ENCODE data around the gene PRKCH. TPM values are rescaled to one million over a fixed set of nuclear protein-coding genes. Genes with fewer than 3 reads are reported as not detected.

PRKCH gene
- total and polyA plus RNA-seq, 2 of the 13 experiments (the other 11 are each of a cell fraction or from before 2014, with no cell fraction given), result 0.48 to 1.3 TPM

DNA sequence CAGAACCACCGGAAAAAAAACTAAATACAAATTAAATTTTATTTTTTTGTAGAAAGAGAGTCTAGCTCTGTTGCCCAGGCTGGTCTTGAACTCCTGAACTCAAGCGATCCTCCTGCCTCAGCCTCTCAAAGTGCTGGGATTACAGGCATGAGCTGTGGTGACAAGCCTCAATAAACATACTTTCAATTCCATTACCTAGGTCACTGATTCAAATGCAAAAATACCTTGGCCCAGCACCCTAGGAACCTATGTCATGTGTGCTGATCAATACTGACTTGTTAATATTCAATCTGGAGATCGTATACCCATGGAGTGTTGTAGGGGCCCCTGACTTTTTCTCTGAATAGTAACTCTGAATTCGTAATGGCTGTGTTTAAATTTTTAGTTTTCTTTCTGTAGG, 33.2 kb upstream of the PRKCH start (continued):
- TF ChIP-seq, protein P1, sequence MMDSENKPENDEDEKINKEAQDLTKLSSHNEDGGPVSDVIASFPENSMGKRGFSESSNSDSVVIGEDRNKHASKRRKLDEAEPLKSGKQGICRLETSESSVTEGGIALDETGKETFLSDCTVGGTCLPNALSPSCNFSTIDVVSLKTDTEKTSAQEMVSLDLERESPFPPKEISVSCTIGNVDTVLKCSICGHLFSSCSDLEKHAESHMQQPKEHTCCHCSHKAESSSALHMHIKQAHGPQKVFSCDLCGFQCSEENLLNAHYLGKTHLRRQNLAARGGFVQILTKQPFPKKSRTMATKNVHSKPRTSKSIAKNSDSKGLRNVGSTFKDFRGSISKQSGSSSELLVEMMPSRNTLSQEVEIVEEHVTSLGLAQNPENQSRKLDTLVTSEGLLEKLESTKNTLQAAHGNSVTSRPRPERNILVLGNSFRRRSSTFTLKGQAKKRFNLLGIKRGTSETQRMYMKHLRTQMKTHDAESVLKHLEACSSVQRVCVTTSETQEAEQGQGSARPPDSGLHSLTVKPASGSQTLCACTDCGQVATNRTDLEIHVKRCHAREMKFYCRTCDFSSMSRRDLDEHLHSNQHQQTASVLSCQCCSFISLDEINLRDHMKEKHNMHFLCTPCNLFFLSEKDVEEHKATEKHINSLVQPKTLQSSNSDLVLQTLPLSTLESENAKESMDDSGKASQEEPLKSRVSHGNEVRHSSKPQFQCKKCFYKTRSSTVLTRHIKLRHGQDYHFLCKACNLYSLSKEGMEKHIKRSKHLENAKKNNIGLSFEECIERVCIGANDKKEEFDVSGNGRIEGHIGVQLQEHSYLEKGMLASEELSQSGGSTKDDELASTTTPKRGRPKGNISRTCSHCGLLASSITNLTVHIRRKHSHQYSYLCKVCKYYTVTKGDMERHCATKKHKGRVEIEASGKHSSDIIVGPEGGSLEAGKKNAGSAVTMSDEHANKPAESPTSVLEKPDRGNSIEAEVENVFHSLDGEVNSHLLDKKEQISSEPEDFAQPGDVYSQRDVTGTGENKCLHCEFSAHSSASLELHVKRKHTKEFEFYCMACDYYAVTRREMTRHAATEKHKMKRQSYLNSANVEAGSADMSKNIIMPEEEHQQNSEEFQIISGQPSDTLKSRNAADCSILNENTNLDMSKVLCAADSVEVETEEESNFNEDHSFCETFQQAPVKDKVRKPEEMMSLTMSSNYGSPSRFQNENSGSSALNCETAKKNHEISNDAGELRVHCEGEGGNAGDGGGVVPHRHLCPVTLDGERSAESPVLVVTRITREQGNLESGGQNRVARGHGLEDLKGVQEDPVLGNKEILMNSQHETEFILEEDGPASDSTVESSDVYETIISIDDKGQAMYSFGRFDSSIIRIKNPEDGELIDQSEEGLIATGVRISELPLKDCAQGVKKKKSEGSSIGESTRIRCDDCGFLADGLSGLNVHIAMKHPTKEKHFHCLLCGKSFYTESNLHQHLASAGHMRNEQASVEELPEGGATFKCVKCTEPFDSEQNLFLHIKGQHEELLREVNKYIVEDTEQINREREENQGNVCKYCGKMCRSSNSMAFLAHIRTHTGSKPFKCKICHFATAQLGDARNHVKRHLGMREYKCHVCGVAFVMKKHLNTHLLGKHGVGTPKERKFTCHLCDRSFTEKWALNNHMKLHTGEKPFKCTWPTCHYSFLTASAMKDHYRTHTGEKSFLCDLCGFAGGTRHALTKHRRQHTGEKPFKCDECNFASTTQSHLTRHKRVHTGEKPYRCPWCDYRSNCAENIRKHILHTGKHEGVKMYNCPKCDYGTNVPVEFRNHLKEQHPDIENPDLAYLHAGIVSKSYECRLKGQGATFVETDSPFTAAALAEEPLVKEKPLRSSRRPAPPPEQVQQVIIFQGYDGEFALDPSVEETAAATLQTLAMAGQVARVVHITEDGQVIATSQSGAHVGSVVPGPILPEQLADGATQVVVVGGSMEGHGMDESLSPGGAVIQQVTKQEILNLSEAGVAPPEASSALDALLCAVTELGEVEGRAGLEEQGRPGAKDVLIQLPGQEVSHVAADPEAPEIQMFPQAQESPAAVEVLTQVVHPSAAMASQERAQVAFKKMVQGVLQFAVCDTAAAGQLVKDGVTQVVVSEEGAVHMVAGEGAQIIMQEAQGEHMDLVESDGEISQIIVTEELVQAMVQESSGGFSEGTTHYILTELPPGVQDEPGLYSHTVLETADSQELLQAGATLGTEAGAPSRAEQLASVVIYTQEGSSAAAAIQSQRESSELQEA (CRISPR knock-in tag; IDR thresholded peaks at IDR 0.05; ENCODE audit: not compliant biosample characterization), result no peak
- TF ChIP-seq FOXO1 (CRISPR knock-in tag; IDR thresholded peaks at IDR 0.05), result no peak
- TF ChIP-seq CREB1 (IDR thresholded peaks at IDR 0.05), result no peak
- 0 out of 2 replicates have a peak, but pooled peaks have one; percentile 18 for TF ChIP-seq CREB1 (CRISPR knock-in tag; IDR thresholded peaks at IDR 0.05)
- no peak for TF ChIP-seq EHMT2 (IDR thresholded peaks at IDR 0.05; ENCODE audit: borderline replicate concordance, low read depth, low read length)
- no peak for TF ChIP-seq ARNT2 (CRISPR knock-in tag; IDR thresholded peaks at IDR 0.05; ENCODE audit: low read depth)
- TF ChIP-seq ZBTB3 (CRISPR knock-in tag; IDR thresholded peaks at IDR 0.05; ENCODE audit: borderline replicate concordance, low read depth), result no peak
- TF ChIP-seq ZNF781 (CRISPR knock-in tag; IDR thresholded peaks at IDR 0.05; ENCODE audit: borderline replicate concordance, not compliant biosample characterization), result no peak
- TF ChIP-seq, protein P2, sequence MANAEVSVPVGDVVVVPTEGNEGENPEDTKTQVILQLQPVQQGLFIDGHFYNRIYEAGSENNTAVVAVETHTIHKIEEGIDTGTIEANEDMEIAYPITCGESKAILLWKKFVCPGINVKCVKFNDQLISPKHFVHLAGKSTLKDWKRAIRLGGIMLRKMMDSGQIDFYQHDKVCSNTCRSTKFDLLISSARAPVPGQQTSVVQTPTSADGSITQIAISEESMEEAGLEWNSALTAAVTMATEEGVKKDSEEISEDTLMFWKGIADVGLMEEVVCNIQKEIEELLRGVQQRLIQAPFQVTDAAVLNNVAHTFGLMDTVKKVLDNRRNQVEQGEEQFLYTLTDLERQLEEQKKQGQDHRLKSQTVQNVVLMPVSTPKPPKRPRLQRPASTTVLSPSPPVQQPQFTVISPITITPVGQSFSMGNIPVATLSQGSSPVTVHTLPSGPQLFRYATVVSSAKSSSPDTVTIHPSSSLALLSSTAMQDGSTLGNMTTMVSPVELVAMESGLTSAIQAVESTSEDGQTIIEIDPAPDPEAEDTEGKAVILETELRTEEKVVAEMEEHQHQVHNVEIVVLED (CRISPR knock-in tag; IDR thresholded peaks at IDR 0.05; ENCODE audit: borderline replicate concordance), result no peak
- TF ChIP-seq ZNF841 (CRISPR knock-in tag; IDR thresholded peaks at IDR 0.05; ENCODE audit: borderline replicate concordance), result no peak
- TF ChIP-seq ZNF652 (CRISPR knock-in tag; IDR thresholded peaks at IDR 0.05; ENCODE audit: borderline replicate concordance, low read depth), result no peak
- TF ChIP-seq RBM39 (IDR thresholded peaks at IDR 0.05; ENCODE audit: low read depth, low read length, poor library complexity, severe bottlenecking), result no peak
- 0 out of 2 replicates have a peak, but pooled peaks have one; percentile 32 for TF ChIP-seq MIXL1 (CRISPR knock-in tag; IDR thresholded peaks at IDR 0.05)
- no peak for TF ChIP-seq ZFP36L1 (CRISPR knock-in tag; IDR thresholded peaks at IDR 0.05)
- TF ChIP-seq POGZ (CRISPR knock-in tag; IDR thresholded peaks at IDR 0.05), result peak; percentile 76
- no peak for TF ChIP-seq NFE2L1 (CRISPR knock-in tag; IDR thresholded peaks at IDR 0.05; ENCODE audit: borderline replicate concordance)
- no peak for TF ChIP-seq ZSCAN30 (CRISPR knock-in tag; IDR thresholded peaks at IDR 0.05)
- TF ChIP-seq NCOA1 (CRISPR knock-in tag; IDR thresholded peaks at IDR 0.05), result no peak
- TF ChIP-seq ZNF296 (CRISPR knock-in tag; conservative IDR thresholded peaks at IDR 0.05), result no peak
- TF ChIP-seq, protein P3, sequence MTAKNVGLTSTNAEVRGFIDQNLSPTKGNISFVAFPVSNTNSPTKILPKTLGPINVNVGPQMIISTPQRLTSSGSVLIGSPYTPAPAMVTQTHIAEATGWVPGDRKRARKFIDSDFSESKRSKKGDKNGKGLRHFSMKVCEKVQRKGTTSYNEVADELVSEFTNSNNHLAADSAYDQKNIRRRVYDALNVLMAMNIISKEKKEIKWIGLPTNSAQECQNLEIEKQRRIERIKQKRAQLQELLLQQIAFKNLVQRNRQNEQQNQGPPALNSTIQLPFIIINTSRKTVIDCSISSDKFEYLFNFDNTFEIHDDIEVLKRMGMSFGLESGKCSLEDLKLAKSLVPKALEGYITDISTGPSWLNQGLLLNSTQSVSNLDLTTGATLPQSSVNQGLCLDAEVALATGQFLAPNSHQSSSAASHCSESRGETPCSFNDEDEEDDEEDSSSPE (CRISPR knock-in tag; IDR thresholded peaks at IDR 0.05), result no peak
- peak; percentile 51; the same call in 1 of the 2 replicates for TF ChIP-seq RCOR2 (CRISPR knock-in tag; IDR thresholded peaks at IDR 0.05)
